HG03521 (cell line): ENCODE results near the gene ZNF750.

ENCODE experiments used
- ATAC-seq: cut with Tn5 transposase; IDR thresholded peaks from one replicate; pipeline ENCODE4 v1.9.1; 2021; ENCODE audit warnings: mild to moderate bottlenecking, moderate library complexity; ENCODE audit not compliant: unreplicated experiment

The ZNF750 gene

GRCh38 chr17:82814834-82815233 lies 25.0 kb downstream of the ZNF750 start:
- ATAC-seq = no peak

- ATAC-seq = no peak
Measured at GRCh38 chr17:82813299-82814051, 26.3 kb downstream of the ZNF750 start.

- no peak for ATAC-seq
Measured at GRCh38 chr17:82812601-82813000, 27.2 kb downstream of the ZNF750 start.

GRCh38 chr17:82812058-82812457 lies 27.8 kb downstream of the ZNF750 start:
- ATAC-seq = no peak

- ATAC-seq = no peak
Measured at GRCh38 chr17:82810644-82811430, 29.0 kb downstream of the ZNF750 start.

GRCh38 chr17:82808921-82809905 lies 30.6 kb downstream of the ZNF750 start:
- no peak for ATAC-seq

GRCh38 chr17:82808006-82808405 lies 31.8 kb downstream of the ZNF750 start:
- ATAC-seq = no peak

GRCh38 chr17:82807562-82807961 lies 32.3 kb downstream of the ZNF750 start:
- no peak for ATAC-seq

- ATAC-seq = no peak
Measured at GRCh38 chr17:82807101-82807500, 32.7 kb downstream of the ZNF750 start.

- no peak for ATAC-seq
Measured at GRCh38 chr17:82806645-82807044, 33.2 kb downstream of the ZNF750 start.

GRCh38 chr17:82805823-82806222 lies 34.0 kb downstream of the ZNF750 start:
- no peak for ATAC-seq

GRCh38 chr17:82805254-82805653 lies 34.6 kb downstream of the ZNF750 start:
- no peak for ATAC-seq

- no peak for ATAC-seq
Measured at GRCh38 chr17:82804442-82805191, 35.2 kb downstream of the ZNF750 start.

- ATAC-seq = no peak
Measured at GRCh38 chr17:82803606-82804005, 36.2 kb downstream of the ZNF750 start.

- no peak for ATAC-seq
Measured at GRCh38 chr17:82803185-82803584, 36.6 kb downstream of the ZNF750 start.

GRCh38 chr17:82802075-82802780 lies 37.6 kb downstream of the ZNF750 start:
- no peak for ATAC-seq

GRCh38 chr17:82801377-82801970 lies 38.3 kb downstream of the ZNF750 start:
- no peak for ATAC-seq

GRCh38 chr17:82800885-82801284 lies 38.9 kb downstream of the ZNF750 start:
- ATAC-seq = no peak

- no peak for ATAC-seq
Measured at GRCh38 chr17:82799591-82799990, 40.2 kb downstream of the ZNF750 start.
